ENCODE results near the gene INPP5J.
A peak's percentile ranks its signal among the peaks of the same experiment; 100 is the strongest.

Gene INPP5J

GRCh38 chr22:31088233-31088986 is 34.4 kb upstream of the INPP5J start:
- in situ Hi-C loops (cut with MboI; ENCODE audit: low pct_unique_long_range_greater_than_20kb, low sequenced_read_pairs, unreplicated experiment), result loop anchor here (10.0 kb wide), 1 partner anchor 324 kb away; no protein-coding TSS in a partner anchor
- no peak for DNase-seq (ENCODE audit: low spot score)
- TF ChIP-seq CTCF (IDR thresholded peaks at IDR 0.05; ENCODE audit: extremely low read depth, insufficient read depth, missing control alignments), result no peak

- in situ Hi-C loops (cut with MboI; ENCODE audit: low pct_unique_long_range_greater_than_20kb, low sequenced_read_pairs, unreplicated experiment), result loop anchor here (10.0 kb wide), 1 partner anchor 325 kb away; no protein-coding TSS in a partner anchor
- DNase-seq (ENCODE audit: low spot score), result peak; percentile 82
- TF ChIP-seq CTCF (IDR thresholded peaks at IDR 0.05; ENCODE audit: extremely low read depth, insufficient read depth, missing control alignments), result peak; percentile 90
These were observed 33.3 kb upstream of the INPP5J start for GRCh38 chr22:31089160-31090100.

GRCh38 chr22:31090217-31091085 is 32.3 kb upstream of the INPP5J start:
- no peak for TF ChIP-seq CTCF (IDR thresholded peaks at IDR 0.05; ENCODE audit: extremely low read depth, insufficient read depth, missing control alignments)
- peak; percentile 18 for DNase-seq (ENCODE audit: low spot score)

GRCh38 chr22:31091106-31091975 is 31.4 kb upstream of the INPP5J start:
- peak; percentile 14 for DNase-seq (ENCODE audit: low spot score)
- in situ Hi-C loops (cut with MboI; ENCODE audit: low pct_unique_long_range_greater_than_20kb, low sequenced_read_pairs, unreplicated experiment), result no loop called here
- no peak for TF ChIP-seq CTCF (IDR thresholded peaks at IDR 0.05; ENCODE audit: extremely low read depth, insufficient read depth, missing control alignments)

More at GRCh38 chr22:31090217-31091085, 32.3 kb upstream of the INPP5J start:
- in situ Hi-C loops (cut with MboI; ENCODE audit: low pct_unique_long_range_greater_than_20kb, low sequenced_read_pairs, unreplicated experiment), result no loop called here

GRCh38 chr22:31092161-31092560 is 30.6 kb upstream of the INPP5J start:
- in situ Hi-C loops (cut with MboI; ENCODE audit: low pct_unique_long_range_greater_than_20kb, low sequenced_read_pairs, unreplicated experiment), result no loop called here
- no peak for TF ChIP-seq CTCF (IDR thresholded peaks at IDR 0.05; ENCODE audit: extremely low read depth, insufficient read depth, missing control alignments)
- peak; percentile 30 for DNase-seq (ENCODE audit: low spot score)

Measured in GM13977 (cell line).